ENCODE data around the gene OMG. TPM values are rescaled to one million over a fixed set of nuclear protein-coding genes. Genes with fewer than 3 reads are reported as not detected.
"Not testable (repeated sequence)": the region's sequence is repeated elsewhere in the genome, so short reads cannot be mapped to it uniquely, and the experiment has no call there.

Gene OMG
- polyA plus RNA-seq (ENCODE audit: insufficient read length): 0.28 TPM

DNA sequence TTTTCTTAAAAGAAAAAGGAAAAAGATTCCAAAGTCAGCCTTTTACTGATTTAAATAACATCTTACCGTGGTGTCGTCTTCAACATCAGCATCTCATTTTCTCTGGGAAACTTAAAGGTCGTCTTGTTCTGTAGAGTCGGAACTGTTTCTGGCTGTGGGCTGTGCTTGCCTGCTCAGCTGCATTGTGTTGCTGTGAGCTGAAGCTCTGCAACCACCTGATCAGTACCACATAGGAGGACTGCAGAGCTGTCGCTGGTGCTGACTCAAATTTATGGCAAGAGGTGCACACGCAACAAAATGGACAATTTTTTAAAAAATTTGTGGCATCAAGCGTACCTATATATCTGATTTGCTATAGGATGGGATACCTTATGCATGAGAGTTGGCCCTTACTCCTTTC is at the start of gene OMG:
Gene OMG (minus strand): TSS at position 150 of the 400 bp plus-strand sequence. CDS start 908 bp downstream, outside the sequence.
- DNase-seq (ENCODE audit: low read depth): no peak

- DNase-seq (ENCODE audit: low read depth): not testable (repeated sequence)
Measured at GRCh38 chr17:31345191-31345747, 48.2 kb upstream of the OMG start.

DNA sequence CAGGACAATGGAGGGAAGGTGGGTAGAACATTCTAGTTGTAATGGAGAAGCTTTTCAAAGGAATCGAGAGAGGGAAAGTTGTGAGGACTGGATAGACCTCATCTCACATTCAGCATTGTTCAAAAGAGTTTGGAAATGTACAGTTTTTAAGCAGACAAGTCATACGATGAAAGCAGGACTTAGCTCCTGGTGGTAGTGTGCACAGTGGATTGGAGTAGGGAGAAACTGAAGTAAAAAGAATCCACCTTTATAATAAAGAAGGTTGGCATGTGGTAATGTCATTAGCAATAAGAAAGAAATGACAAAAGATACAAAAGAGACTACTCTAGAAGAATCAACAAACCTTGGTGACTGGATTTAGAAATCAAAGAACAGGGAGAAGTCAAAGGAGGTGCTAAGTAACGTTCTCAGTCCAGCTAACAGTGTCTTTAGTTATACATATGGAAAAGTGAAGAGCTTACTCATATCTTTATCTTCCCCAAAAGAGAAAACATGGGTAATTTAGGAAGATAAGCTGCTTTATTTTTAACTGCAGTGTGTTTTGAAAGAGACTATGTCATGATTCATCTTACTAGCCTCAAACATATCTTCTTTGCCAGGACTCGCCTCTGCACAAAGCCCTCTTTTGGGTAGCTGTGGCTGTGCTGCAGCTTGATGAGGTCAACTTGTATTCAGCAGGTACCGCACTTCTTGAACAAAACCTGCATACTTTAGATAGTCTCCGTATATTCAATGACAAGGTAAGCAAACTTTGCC is 43.0 kb upstream of the OMG start:
- no peak for DNase-seq (ENCODE audit: low read depth)

DNA sequence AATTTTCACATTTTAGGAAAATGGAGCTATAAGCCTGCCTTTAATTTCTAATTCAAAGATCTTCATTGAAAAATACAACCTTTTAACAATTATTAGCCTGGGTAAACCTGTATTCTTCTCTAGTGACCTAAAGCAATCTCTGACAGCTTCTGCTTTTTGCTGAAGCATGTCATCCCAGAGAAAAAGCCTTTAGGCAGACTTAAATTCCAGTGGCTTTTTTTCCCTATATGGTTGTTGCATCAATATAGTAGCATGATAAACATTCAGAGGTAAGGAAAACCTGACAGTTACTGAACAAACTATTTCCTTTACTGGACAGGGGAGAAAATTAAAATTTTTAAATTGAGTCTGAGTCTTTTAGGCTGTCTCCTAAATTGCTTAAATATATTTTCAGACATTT is 32.2 kb upstream of the OMG start:
- no peak for DNase-seq (ENCODE audit: low read depth)

- DNase-seq (ENCODE audit: low read depth): no peak
Measured at GRCh38 chr17:31328160-31328535, 31.1 kb upstream of the OMG start.

DNA sequence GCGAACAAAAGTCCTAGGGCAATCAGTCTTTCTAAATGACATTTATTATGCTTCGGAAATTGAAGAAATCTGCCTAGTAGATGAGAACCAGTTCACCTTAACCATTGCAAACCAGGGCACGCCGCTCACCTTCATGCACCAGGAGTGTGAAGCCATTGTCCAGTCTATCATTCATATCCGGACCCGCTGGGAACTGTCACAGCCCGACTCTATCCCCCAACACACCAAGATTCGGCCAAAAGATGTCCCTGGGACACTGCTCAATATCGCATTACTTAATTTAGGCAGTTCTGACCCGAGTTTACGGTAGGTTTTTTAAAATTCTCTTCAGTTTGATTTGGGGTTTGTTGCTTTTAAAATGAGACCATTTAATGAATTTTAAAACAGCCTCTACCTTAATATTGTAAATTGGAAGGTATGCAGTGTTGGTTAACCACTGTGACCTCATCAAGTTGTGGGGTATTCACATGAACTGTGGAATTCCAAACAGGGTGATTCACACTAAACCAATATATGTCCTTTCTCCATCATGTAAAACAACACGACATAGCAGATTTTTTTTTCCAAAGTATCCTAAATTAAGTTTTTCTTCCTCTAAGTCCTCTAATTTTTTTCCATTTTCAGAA is 30.6 kb upstream of the OMG start:
- no peak for DNase-seq (ENCODE audit: low read depth)

- no peak for DNase-seq (ENCODE audit: low read depth)
Measured at GRCh38 chr17:31323551-31323950, 26.5 kb upstream of the OMG start.

DNA sequence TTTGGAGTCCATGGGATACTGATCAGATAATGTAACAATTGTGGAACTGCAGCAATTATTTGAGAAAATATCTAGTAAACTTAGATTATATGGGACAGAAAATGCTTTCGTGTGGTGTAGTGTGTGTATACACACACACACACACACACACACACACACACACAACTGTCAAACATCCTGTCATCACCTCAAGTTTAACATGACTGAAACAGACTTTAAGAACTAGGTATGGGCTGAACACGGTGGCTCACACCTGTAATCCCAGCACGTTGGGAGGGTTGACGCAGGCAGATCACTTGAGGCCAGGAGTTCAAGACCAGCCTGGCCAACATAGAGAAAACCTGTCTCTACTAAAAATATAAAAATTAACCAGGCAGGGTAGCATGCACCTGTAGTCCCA is 24.9 kb upstream of the OMG start:
- no peak for DNase-seq (ENCODE audit: low read depth)

DNA sequence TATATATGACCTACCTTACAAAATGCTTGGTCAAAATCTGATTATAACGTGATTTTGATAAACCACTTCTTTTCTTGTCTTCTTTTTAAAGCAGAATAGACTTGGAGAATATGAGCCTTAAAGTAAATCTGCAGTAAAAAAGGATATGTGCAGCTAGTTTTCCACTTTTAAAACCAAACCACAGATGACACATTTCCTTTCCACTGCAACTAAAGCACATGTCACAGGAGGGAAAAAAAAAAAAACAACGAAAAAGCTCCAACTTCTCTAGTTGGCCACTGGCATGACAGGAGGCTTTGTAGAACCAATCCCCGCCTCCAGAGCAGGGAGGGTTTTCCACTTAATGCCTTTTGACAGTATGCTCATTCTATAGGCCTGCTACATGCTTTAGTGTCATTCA is 24.4 kb upstream of the OMG start, which contains the start of gene EVI2A:
Gene EVI2A (minus strand): TSS at position 142 of the 400 bp plus-strand sequence. CDS start 2,609 bp downstream, outside the sequence.
- DNase-seq (ENCODE audit: low read depth): peak; percentile 29

DNA sequence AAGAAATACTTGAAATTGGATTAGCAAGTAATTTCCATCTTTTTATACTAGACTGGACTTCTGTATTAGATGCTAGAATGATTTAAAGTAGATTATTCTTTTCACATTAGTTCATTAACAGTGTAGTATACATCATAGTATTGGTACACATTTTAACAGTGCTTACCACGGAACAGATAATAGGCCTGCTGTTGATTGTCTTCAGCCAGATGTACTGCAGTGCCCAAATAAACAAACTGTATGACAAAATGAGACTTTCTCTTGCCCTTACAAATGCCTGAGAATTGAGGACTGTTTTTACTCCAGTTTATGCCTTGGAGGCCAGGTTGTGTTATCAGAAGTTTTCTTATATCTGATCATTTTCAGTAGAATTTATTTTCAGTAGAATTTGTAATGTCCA is 23.8 kb upstream of the OMG start:
- DNase-seq (ENCODE audit: low read depth): no peak

DNA sequence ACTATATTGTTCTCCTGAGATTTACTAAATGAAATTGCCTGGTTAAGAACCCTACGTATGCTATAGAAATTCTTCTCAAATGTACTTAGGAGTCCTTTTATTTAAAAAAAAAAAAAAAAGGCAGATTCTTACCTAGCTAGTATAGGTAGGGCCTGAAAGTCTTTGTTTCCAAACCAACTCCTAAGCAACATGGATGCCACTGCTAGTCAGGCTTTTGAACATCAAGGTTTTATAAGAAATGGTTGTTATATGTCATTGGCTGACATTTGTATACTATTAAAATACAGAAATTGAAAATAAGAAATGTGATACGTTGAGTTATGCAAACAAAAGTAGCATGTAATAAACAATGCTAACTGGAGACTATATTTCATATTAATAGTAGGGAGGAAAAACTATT is 23.2 kb upstream of the OMG start:
- DNase-seq (ENCODE audit: low read depth): no peak

- no peak for DNase-seq (ENCODE audit: low read depth)
Measured at GRCh38 chr17:31318851-31319661, 22.0 kb upstream of the OMG start.

- no peak for DNase-seq (ENCODE audit: low read depth)
Measured at GRCh38 chr17:31318298-31318801, 21.3 kb upstream of the OMG start.

DNA sequence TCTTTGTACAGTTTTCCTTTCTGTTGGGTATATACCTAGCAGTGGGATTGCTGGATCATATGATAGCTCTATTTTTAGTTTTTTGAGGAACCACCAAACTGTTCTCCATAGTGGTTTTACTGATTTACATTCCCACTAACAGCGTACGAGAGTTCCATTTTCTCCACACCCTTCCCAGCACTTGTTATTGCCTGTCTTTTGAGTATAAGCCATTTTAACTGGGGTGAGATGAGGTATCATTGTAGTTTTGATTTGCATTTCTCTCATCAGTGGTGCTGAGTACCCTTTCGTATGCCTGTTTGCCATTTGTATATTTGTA is 17.7 kb upstream of the OMG start:
- no peak for DNase-seq (ENCODE audit: low read depth)

DNA sequence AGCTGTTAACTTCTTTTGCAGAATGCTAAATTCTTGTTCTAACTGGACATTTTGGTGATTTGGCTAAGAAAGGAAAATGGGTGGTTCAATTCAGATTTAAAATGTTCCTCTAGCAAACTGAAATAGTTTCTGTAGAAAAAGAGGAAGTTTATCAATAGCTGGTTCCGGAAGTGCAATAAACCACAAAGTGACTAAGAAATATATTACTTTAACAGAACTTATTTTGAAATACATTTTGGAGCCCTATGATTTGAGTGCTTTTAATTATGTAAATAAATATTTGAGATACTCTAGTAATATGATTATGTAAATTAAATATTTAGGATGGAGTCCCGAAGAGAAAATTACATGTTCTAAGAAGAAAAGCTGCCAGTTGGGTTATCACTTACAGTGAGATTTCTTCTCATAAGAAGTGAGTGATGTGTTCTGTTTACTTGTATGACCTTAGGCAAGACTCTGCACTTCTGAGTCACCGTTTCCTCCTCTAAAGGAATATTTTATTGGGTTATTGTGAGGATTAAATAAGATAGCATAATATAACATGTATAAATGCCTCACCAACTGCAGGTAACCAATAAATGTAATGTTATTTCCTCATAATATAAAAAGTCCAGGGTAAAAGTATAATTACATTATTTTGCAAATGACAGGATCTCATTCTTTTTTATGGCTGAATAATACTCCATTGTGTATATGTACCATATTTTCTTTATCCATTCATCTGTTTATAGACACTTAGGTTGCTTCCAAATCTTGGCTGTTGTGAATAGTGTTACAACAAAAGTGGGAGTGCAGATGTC is 17.1 kb upstream of the OMG start, which contains the start of gene EVI2B:
Gene EVI2B (minus strand): TSS at position 73 of the 800 bp plus-strand sequence. CDS start 8,445 bp downstream, outside the sequence.
- no peak for DNase-seq (ENCODE audit: low read depth)

- DNase-seq (ENCODE audit: low read depth): not testable (repeated sequence)
Measured at GRCh38 chr17:31312223-31312622, 15.2 kb upstream of the OMG start.

DNA sequence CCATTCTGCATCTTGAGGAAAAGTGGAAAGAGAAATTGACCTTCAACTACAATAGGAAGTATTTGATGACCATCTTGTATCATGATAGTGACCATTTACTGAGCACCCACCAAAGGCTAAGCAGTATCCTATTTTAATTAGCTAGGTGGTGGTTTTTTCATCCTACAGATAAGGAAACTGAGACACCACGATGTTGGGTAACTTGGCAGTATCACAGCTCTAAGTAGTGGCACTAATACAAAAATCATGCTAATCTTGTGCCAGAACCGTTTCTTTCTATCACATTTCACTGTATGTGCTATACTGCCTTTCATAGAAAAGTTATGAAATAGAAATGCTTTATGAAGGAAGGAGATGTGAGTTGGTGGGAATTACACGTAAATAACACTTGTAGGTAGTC is 14.5 kb upstream of the OMG start:
- no peak for DNase-seq (ENCODE audit: low read depth)

GRCh38 chr17:31310886-31311285 is 13.8 kb upstream of the OMG start:
- DNase-seq (ENCODE audit: low read depth): no peak

DNA sequence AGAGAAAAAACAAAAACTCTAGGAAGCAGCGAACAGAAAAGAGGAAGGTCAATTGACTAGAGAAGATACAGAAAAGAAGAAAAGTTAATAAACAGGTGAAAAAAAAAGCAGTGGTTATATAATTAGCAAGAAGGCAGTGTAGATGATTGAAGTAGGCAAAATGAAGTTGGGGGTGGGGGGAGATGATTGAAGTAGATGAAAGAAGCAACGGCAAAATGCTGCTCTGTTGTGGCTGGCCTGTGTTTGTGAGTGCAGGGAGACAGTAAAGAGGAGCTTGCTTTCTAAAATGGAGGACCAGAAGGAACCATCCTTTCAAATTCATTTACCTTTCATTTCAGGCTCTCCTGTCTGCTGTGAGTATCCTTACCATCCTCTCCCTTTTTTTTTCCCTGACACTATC is 13.2 kb upstream of the OMG start:
- DNase-seq (ENCODE audit: low read depth): no peak

GRCh38 chr17:31309556-31309955 is 12.5 kb upstream of the OMG start:
- no peak for DNase-seq (ENCODE audit: low read depth)

Data from forelimb muscle (tissue), 1 donor.